HTR-8/SVneo (cell line): Measurements from ENCODE around the gene PLEKHG1.

Source experiments
- DNase-seq: peaks from one replicate; pipeline ENCODE4 v3.0.0; 2011; ENCODE audit warnings: low spot score, mixed read lengths; ENCODE audit not compliant: insufficient read length
- FAIRE-seq: peaks from 2 replicates; lab custom pipeline; 2011; peaks lifted over from hg19 to GRCh38; lab: Jason Lieb, UNC

Gene PLEKHG1

DNA sequence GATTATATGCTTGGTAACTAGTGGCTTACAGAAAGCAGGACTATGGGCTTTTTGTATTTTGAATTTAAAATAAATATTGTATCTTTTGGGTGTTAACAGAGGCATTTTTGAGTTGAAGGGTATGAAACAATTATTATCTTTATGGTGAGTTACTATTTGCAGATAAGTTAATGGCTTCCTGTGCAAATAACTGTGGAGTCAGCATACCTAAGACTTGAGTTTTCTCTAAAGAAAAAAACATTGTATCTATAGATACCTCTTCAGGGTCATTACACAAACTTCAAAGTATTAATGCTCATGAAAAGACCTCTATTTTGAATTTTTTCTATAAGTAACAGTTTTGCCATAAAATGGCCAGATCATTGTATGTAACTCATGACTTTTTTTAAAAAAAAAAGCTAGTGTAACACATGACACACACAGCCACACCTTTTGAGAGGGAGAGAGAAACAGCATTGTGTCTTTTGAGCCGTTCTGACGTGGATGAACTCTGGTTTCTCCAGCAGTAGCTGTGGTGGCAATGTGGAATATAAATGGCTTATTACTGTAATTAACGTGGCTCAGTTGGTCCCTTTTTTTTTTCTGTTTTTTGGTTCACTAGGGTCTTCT lies 36.3 kb downstream of the PLEKHG1 start:
- DNase-seq (no peak), FAIRE-seq (no peak)

DNA sequence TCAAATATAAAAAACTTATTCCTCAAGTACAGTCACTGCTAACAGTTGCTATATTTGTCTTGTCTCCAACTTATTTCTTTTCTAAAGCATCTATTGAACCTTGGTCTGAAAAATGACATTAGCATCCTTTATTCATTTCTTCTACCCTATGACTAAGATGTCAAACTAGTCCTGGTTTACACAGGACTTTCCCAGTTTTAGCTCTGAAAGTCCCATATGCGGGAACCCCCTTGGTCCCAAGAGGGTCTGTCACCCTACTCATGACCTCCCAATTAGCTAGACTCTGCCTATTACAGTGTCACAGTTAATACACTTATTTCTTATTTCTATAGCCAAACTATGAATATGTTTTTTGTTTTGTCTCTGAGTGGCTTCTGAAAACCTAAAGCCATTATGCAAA lies 37.1 kb downstream of the PLEKHG1 start:
- DNase-seq: no peak
- no peak for FAIRE-seq

DNA sequence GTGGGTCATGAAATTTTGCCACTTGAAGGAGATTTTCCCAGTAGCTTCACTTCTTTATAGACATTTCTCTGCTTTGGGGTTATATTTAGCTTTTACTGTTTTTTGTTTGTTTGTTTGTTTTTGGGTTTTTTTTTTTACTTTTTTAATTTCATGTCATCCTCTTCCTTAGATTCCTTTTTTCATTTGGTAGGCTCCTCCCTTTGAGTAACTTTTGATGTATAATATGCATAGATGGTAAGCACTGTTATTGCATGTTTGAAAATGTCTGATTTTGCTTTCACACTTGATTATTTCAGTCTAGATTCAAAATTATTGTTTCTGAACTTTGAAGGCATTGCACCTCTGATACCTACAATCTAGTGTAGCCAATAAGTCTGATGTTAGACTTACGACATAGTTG lies 37.6 kb downstream of the PLEKHG1 start:
- FAIRE-seq: no peak
- DNase-seq: no peak

DNA sequence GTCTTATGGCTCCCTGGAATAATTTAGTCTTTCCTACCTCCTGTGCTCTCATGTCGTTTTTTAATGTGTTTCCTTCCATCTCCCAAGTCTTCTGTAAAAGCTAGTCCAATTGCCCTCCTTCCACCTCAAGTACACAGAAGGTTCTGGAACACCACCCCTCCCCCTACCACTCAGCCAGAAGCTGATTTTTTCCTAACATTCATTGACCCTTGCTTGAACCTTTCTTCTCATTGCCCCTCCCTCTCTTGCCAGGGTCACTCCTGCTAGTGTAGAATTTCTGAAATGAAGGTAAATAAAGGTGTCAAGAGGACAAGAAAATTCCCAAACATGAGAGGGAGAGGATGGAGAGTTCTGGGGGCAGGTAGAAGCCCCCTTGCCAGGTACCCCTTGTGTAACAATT lies 38.6 kb downstream of the PLEKHG1 start:
- DNase-seq (no peak), FAIRE-seq (no peak)

DNA sequence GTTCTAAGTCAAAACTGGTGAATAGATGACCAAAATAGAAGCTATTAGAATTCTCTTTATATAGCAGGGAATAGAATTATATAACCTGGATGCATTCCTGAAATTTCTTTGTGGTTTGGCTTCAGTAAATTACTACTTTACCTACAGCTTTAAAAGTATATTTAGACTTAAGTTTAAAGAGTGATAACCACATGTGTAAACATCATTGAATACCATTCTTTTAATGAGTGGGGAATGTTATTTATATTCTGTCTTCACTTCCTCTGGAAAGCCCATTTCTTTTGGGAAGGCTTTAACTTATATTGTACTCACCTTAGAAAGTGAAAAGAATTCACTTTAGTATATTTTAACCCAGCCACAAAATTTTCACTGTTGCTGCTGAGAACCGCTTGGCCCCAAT lies 39.1 kb downstream of the PLEKHG1 start:
- FAIRE-seq: no peak

DNA sequence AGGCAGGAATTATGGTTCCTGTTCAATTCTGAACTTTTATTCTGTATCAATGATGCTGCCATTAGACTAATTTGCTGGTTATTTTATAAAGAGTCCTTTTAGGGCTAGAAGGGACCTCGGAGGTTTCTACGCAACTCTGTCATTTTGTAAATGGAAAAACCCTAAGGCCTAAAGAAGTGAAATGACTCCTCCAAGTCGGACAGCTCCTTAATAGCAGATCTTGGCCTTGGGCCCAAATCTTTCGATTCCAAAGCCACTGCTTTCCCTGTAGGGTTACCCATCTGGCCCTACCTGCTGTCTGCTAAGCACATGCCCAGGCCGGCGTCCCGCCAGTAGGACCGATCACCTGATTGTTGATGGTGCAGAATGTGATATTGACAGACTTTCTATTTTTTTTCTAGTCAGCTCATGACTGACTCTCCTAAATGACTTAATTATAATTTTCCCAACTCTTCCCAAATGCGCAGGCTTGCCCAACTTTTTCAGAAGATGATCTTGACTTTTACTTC lies 40.2 kb downstream of the PLEKHG1 start:
- FAIRE-seq (no peak), DNase-seq (no peak)

More for the DNA sequence above, 39.1 kb downstream of the PLEKHG1 start:
- no peak for DNase-seq

DNA sequence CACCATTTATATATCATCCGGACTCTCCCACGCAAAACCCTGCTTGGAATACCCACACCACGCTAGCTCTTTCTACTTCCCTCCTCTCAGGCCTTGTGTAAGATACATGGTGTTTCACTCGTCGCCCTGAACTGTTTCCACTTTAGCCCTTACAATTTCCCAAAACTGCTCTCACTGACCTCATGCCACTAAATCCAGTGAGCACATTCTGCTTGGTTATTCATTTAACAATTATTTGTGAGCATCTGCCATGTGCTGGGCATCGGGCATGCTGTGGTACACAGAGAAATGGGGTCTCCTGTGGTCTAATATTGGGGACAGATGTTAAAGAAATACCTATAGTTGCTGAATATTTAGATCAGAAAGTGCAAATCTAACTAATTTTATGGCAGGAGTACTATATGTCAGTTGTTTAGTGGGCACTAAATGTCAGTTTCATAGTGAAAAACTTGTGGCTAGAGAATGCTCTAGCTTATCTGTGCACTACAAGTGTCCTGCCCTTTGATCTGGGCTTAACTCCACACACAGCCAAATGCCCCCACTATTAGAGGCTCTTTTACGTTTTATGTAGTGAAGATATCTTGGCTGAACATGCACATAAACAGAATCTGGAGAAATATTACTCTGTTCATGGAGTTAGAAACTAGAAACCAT lies 41.0 kb downstream of the PLEKHG1 start:
- FAIRE-seq (no peak), DNase-seq (no peak)

DNA sequence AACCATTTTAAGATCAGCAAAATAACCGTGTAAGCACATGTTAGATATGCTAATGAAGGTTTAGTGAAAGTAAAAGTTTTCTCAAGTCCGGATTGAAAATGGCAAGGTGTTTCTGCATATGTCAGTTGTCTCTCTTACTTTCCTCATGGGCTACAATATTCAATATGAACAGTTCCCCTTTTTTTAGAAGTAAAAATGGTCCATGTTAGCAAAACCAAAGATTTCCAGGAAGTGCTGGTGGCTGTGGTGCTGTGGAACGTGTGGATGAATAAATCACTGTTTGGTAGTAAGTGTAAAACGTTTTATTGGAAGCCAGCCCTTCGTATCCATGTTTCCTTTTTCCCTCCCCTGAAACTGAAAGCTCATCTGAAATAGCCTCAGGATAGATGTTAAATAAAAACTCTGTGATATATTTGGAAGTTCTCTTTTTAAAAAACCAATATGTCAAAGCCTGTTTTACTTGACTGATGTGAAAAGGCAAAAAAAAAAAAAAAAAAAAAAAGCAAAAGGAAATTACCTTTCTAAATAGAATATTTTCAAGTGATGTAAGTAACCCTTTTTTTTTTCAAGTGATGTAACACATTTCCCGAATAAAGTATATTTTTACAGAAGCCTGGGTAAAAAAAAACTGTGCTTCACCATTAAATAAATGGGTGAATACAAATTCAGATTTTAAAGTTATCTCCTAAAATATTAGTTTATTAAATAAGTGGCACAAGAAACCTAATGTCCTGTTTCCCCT lies 41.9 kb downstream of the PLEKHG1 start:
- DNase-seq: no peak
- FAIRE-seq: no peak

DNA sequence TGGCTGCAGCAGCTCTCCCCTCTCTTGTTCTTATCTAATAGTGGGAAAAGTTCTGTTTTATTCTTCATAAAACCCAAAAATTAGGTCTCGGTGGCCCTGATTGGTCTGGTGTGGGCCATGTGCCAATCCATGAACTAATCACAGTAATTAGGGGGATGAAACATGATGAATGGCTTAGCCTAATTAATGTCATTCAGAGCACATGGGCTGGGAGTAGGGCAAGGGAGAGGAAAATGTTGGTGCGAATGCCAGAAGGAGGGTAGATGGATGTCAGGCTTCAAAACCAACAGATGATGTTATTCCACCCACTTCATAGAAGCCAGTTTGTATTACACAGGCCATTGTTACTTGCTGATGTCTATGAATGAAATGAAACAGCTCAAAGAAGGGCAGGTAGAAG lies 46.5 kb downstream of the PLEKHG1 start:
- no peak for FAIRE-seq

DNA sequence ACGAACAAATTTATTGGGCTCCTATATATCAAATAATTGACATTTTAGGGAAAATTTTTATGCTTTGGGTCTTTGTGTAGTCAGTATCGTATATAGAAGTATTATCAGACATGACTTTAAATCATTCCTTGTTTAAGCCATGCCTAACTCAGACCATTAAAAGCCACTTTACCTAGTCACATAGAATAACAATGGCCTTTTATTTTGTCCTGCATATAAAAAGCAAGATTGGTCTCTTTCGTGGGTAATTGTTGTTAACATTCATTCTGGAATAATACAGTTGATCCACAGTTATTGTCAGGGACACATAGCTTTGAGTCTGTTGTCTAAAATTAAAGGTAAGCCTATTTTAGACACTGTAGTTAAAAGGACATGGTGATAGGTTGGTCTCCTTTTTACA lies 47.4 kb downstream of the PLEKHG1 start:
- FAIRE-seq (no peak), DNase-seq (no peak)

More for the DNA sequence above, 46.5 kb downstream of the PLEKHG1 start:
- DNase-seq: no peak
